WTC11 (cell line): ENCODE data around the gene BSN. TPM values are rescaled to one million over a fixed set of nuclear protein-coding genes. Genes with fewer than 3 reads are reported as not detected.
"Not testable (repeated sequence)": the region's sequence is repeated elsewhere in the genome, so short reads cannot be mapped to it uniquely, and the experiment has no call there.

ENCODE experiments used
- ATAC-seq: fragments of 200-7000 bp; cut with Tn5 transposase; 2 replicates; pipeline ENCODE4 v1.10.0; 2021; ENCODE audit warnings: mild to moderate bottlenecking, moderate library complexity
- CTCF ChIA-PET: fragments of 300-600 bp; sonication (Branson Sonifier 250); formaldehyde crosslinking; loops from one replicate; lab custom pipeline; 2021; ENCODE audit warnings: antibody characterized with exemption; lab: Charles Lee
- POLR2A ChIA-PET: fragments of 350-600 bp; sonication (Branson Sonifier 250); formaldehyde crosslinking; loops from one replicate; lab custom pipeline; 2021; ENCODE audit warnings: antibody characterized with exemption; lab: Charles Lee
- DNase-seq: peaks from one replicate; pipeline ENCODE4 v3.0.0; 2021; ENCODE audit warnings: low spot score
- H3K27ac Mint-ChIP-seq: 2 replicates; pipeline ENCODE4 v1.8.0; 2021; ENCODE audit warnings: mixed read lengths
- H3K27me3 Mint-ChIP-seq: 2 replicates; pipeline ENCODE4 v1.8.0; 2021; ENCODE audit warnings: low read depth, mild to moderate bottlenecking, moderate library complexity, mixed read lengths
- H3K36me3 Mint-ChIP-seq: 2 replicates; pipeline ENCODE4 v1.8.0; 2021; ENCODE audit warnings: mixed read lengths
- H3K4me1 Mint-ChIP-seq: 2 replicates; pipeline ENCODE4 v1.8.0; 2022; ENCODE audit warnings: mixed read lengths
- H3K4me3 Mint-ChIP-seq: 2 replicates; pipeline ENCODE4 v1.8.0; 2021; ENCODE audit warnings: mild to moderate bottlenecking, moderate library complexity, mixed read lengths
- H3K9me3 Mint-ChIP-seq: 2 replicates; pipeline ENCODE4 v1.8.0; 2021; ENCODE audit warnings: mixed read lengths
- CREM ChIP-seq: sonication (generic); formaldehyde crosslinking; IDR thresholded peaks from 2 replicates; pipeline ENCODE4 v1.8.1; 2022; ENCODE audit warnings: mild to moderate bottlenecking, missing genetic modification reagents, moderate library complexity
- ETV6 ChIP-seq: sonication (generic); formaldehyde crosslinking; IDR thresholded peaks from 2 replicates; pipeline ENCODE4 v1.8.1; 2022; ENCODE audit warnings: mild to moderate bottlenecking, missing genetic modification reagents
- FOXK1 ChIP-seq: sonication (generic); formaldehyde crosslinking; IDR thresholded peaks from 2 replicates; pipeline ENCODE4 v1.8.0; 2022; ENCODE audit warnings: mild to moderate bottlenecking, moderate library complexity, missing genetic modification reagents
- JAZF1 ChIP-seq: fragments of 250-450 bp; sonication (Bioruptor Pico); IDR thresholded peaks from 2 replicates; pipeline ENCODE4 v1.9.0; 2021; ENCODE audit warnings: moderate library complexity, mild to moderate bottlenecking, inconsistent platforms
- NFATC4 ChIP-seq: fragments of 250-450 bp; sonication (Bioruptor Pico); IDR thresholded peaks from 2 replicates; pipeline ENCODE4 v1.9.0; 2021; ENCODE audit warnings: mild to moderate bottlenecking
- NR3C1 ChIP-seq: sonication (generic); formaldehyde crosslinking; conservative IDR thresholded peaks from 2 replicates; pipeline ENCODE4 v1.8.1; 2023; ENCODE audit warnings: low read depth, mild to moderate bottlenecking, missing genetic modification reagents
- ZBTB21 ChIP-seq: sonication (generic); formaldehyde crosslinking; IDR thresholded peaks from 2 replicates; pipeline ENCODE4 v1.8.1; 2023; ENCODE audit warnings: mild to moderate bottlenecking, missing genetic modification reagents, borderline replicate concordance
- ZNF416 ChIP-seq: fragments of 250-450 bp; sonication (Bioruptor Pico); IDR thresholded peaks from 2 replicates; pipeline ENCODE4 v1.9.0; 2021; ENCODE audit warnings: mild to moderate bottlenecking, inconsistent platforms
- ZNF512 ChIP-seq: sonication (generic); formaldehyde crosslinking; IDR thresholded peaks from 2 replicates; pipeline ENCODE4 v1.8.1; 2022; ENCODE audit warnings: missing genetic modification reagents, borderline replicate concordance
- ZNF532 ChIP-seq: fragments of 250-450 bp; sonication (Bioruptor Pico); IDR thresholded peaks from 2 replicates; pipeline ENCODE4 v1.9.0; 2021; ENCODE audit warnings: mild to moderate bottlenecking, borderline replicate concordance
- ZNF671 ChIP-seq: fragments of 250-450 bp; sonication (Bioruptor Pico); IDR thresholded peaks from 2 replicates; pipeline ENCODE4 v1.8.0; 2021; ENCODE audit warnings: mild to moderate bottlenecking
- total RNA-seq: library from RNA; stranded (reverse); gene quantifications from 3 replicates; pipeline ENCODE4 v1.2.3, GENCODE V29; 2021
- TF ChIP-seq, protein P1 (sequence below): sonication (generic); formaldehyde crosslinking; IDR thresholded peaks from 2 replicates; pipeline ENCODE4 v1.8.1; 2023; ENCODE audit warnings: mild to moderate bottlenecking, moderate library complexity, missing genetic modification reagents
- TF ChIP-seq, protein P2 (sequence below): sonication (generic); formaldehyde crosslinking; IDR thresholded peaks from 2 replicates; pipeline ENCODE4 v1.8.0; 2023; ENCODE audit warnings: missing genetic modification reagents

Gene BSN
- total RNA-seq, 1 experiment from 2014 or later: 2.8 TPM

- Mint-ChIP-seq H3K9me3 (no peaks in the 10 kb centered on the region), H3K27me3 (no peaks in the 10 kb centered on the region), H3K4me3 (no peak overlapping the region), H3K27ac (no peak overlapping the region), H3K4me1 (0 out of 2 replicates have a peak, but pooled peaks cover 4% of the 10 kb centered on the region), H3K36me3 (peaks cover 40% of the 10 kb centered on the region)
- ATAC-seq (no peak), DNase-seq (no peak)
- TF ChIP-seq, protein P1, sequence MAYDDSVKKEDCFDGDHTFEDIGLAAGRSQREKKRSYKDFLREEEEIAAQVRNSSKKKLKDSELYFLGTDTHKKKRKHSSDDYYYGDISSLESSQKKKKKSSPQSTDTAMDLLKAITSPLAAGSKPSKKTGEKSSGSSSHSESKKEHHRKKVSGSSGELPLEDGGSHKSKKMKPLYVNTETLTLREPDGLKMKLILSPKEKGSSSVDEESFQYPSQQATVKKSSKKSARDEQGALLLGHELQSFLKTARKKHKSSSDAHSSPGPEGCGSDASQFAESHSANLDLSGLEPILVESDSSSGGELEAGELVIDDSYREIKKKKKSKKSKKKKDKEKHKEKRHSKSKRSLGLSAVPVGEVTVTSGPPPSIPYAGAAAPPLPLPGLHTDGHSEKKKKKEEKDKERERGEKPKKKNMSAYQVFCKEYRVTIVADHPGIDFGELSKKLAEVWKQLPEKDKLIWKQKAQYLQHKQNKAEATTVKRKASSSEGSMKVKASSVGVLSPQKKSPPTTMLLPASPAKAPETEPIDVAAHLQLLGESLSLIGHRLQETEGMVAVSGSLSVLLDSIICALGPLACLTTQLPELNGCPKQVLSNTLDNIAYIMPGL (CRISPR knock-in tag): no peak
- TF ChIP-seq ZNF416: no peak
- no peak for TF ChIP-seq ZNF671
- POLR2A ChIA-PET: no interaction called here
- CTCF ChIA-PET: interaction anchor here (2.4 kb wide), 1 partner anchor 20 kb away, joined by 8 read pairs; no protein-coding TSS in a partner anchor
Measured at GRCh38 chr3:49681232-49681522, 126.9 kb downstream of the BSN start.

DNA sequence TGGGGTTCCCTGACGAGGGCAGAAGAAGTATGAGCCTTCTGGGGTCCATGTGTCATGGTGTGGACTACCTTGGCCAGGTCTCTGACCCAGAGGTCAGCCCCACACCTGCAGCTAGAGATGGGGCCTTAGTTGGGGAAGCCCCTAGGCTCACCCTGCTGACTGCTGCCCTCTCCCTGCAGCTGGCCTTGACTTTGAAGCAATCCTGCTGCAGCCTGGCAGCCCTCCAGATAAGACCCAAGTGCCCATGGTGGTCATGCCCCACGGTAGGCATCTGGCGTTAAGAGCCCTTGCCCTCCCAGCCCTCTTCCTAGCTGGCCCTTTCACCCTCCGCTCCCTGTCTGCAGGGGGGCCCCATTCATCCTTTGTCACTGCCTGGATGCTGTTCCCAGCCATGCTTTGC is 127.3 kb downstream of the BSN start:
- CTCF ChIA-PET: interaction anchor here (2.4 kb wide), 1 partner anchor 20 kb away, joined by 8 read pairs; no protein-coding TSS in a partner anchor
- POLR2A ChIA-PET: no interaction called here
- no peak overlapping the region for H3K4me3 Mint-ChIP-seq
- H3K9me3 Mint-ChIP-seq: no peaks in the 10 kb centered on the region
- no peaks in the 10 kb centered on the region for H3K27me3 Mint-ChIP-seq
- TF ChIP-seq, protein P2, sequence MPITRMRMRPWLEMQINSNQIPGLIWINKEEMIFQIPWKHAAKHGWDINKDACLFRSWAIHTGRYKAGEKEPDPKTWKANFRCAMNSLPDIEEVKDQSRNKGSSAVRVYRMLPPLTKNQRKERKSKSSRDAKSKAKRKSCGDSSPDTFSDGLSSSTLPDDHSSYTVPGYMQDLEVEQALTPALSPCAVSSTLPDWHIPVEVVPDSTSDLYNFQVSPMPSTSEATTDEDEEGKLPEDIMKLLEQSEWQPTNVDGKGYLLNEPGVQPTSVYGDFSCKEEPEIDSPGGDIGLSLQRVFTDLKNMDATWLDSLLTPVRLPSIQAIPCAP (CRISPR knock-in tag): no peak
- peaks cover 39% of the 10 kb centered on the region for H3K36me3 Mint-ChIP-seq
- no peak overlapping the region for H3K27ac Mint-ChIP-seq
- ATAC-seq: no peak
- no peak for DNase-seq
- 0 out of 2 replicates have a peak, but pooled peaks cover 4% of the 10 kb centered on the region for H3K4me1 Mint-ChIP-seq

DNA sequence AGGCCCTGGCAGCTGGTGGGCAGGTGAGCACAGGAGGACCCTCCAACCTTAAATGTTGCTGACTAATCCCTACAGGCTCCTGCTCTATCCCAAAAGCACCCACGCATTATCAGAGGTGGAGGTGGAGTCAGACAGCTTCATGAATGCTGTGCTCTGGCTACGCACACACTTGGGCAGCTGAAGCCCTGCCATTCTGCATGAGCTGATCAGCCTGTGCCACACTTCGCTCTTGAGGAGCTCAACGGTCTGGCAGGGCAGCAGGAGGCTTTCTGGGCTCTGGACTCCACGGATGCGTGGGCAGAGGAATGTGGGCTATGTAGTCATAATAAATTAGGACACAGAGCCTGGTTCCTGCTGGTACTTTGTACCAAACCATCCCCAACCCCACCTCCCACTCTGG is 128.9 kb downstream of the BSN start:
- TF ChIP-seq NR3C1 (CRISPR knock-in tag) (no peak), ZNF532 (CRISPR knock-in tag) (no peak), JAZF1 (CRISPR knock-in tag) (no peak), ZBTB21 (no peak), ZNF512 (CRISPR knock-in tag) (no peak), FOXK1 (CRISPR knock-in tag) (no peak), NFATC4 (CRISPR knock-in tag) (no peak), CREM (CRISPR knock-in tag) (no peak), ETV6 (CRISPR knock-in tag) (no peak)
- TF ChIP-seq, all 79 proteins: peak for 0
- Mint-ChIP-seq H3K27ac (no peak overlapping the region), H3K36me3 (peaks cover 26% of the 10 kb centered on the region), H3K4me3 (no peak overlapping the region), H3K4me1 (peaks cover 8% of the 10 kb centered on the region), H3K9me3 (no peaks in the 10 kb centered on the region), H3K27me3 (no peaks in the 10 kb centered on the region)
- DNase-seq (no peak), ATAC-seq (no peak)
- POLR2A ChIA-PET: no interaction called here
- CTCF ChIA-PET: interaction anchor here (1.2 kb wide), 1 partner anchor 18 kb away, joined by 4 read pairs; no protein-coding TSS in a partner anchor

GRCh38 chr3:49684453-49684852 is 130.2 kb downstream of the BSN start:
- H3K27ac Mint-ChIP-seq, POLR2A ChIA-PET: not testable (repeated sequence)

DNA sequence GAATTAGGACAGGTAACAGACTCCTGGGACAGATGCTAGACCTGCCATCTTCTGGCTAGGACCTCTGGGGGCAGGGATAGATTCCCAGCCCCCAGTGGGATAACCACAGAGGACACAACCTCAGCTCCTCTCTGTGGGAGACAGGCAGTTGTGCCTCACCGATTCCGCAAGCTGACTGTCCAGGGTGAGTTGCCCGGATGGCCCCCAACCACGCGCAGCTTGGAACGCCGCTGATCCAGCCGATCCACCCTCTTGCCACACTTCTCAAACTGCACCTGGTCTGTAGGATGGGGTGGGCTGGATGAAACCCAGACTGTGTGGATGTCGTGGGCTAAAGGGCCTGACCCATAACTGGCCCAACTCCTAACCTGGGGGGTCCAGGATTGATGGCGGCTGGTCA is 130.8 kb downstream of the BSN start:
- H3K27me3 Mint-ChIP-seq, POLR2A ChIA-PET, DNase-seq, H3K27ac Mint-ChIP-seq, CTCF ChIA-PET, ATAC-seq, H3K9me3 Mint-ChIP-seq: not testable (repeated sequence)
- Mint-ChIP-seq H3K4me3 (peak overlapping the region; percentile 98), H3K4me1 (peaks cover 15% of the 10 kb centered on the region), H3K36me3 (peaks cover 17% of the 10 kb centered on the region)

More at GRCh38 chr3:49684453-49684852, 130.2 kb downstream of the BSN start:
- Mint-ChIP-seq H3K4me1 (peaks cover 12% of the 10 kb centered on the region), H3K36me3 (peaks cover 23% of the 10 kb centered on the region)
- CTCF ChIA-PET, ATAC-seq, DNase-seq, H3K9me3 Mint-ChIP-seq, H3K27me3 Mint-ChIP-seq, H3K4me3 Mint-ChIP-seq: not testable (repeated sequence)
